Activated CD4-positive, alpha-beta T cell treated with anti-CD3 and anti-CD28 coated beads, Interleukin-2, amount 50 U/mL, for 16 hours (primary cell): ENCODE data around the gene IPO13.
A peak's percentile ranks its signal among the peaks of the same experiment; 100 is the strongest.

Experiments
- DNase-seq: peaks from one replicate; pipeline ENCODE4 v3.0.0-alpha.2; 2020

Gene IPO13

GRCh38 chr1:43946236-43947060 is at the start of gene IPO13:
IPO13 (plus strand) TSS chr1:43946950; CDS start chr1:43947601, 651 bp downstream.
- peak; percentile 97 for DNase-seq

- no peak for DNase-seq
Measured at GRCh38 chr1:43898981-43899380, 47.8 kb upstream of the IPO13 start.

- DNase-seq = no peak
Measured at GRCh38 chr1:43900386-43900785, 46.4 kb upstream of the IPO13 start.

GRCh38 chr1:43901196-43901961 is 45.4 kb upstream of the IPO13 start:
- DNase-seq = no peak

- no peak for DNase-seq
Measured at GRCh38 chr1:43902058-43902831, 44.5 kb upstream of the IPO13 start.

- DNase-seq = no peak
Measured at GRCh38 chr1:43904660-43905551, 41.8 kb upstream of the IPO13 start.

- DNase-seq = no peak
Measured at GRCh38 chr1:43908226-43908625, 38.5 kb upstream of the IPO13 start.

- DNase-seq = no peak
Measured at GRCh38 chr1:43908858-43909257, 37.9 kb upstream of the IPO13 start.

- no peak for DNase-seq
Measured at GRCh38 chr1:43910343-43910742, 36.4 kb upstream of the IPO13 start.

- no peak for DNase-seq
Measured at GRCh38 chr1:43912607-43913006, 34.1 kb upstream of the IPO13 start.

- no peak for DNase-seq
Measured at GRCh38 chr1:43913051-43913501, 33.7 kb upstream of the IPO13 start.

- no peak for DNase-seq
Measured at GRCh38 chr1:43913666-43914360, 32.9 kb upstream of the IPO13 start.

- DNase-seq = no peak
Measured at GRCh38 chr1:43914576-43915525, 31.9 kb upstream of the IPO13 start.

GRCh38 chr1:43919906-43920305 is 26.8 kb upstream of the IPO13 start:
- no peak for DNase-seq

GRCh38 chr1:43921022-43921421 is 25.7 kb upstream of the IPO13 start:
- DNase-seq = no peak

- DNase-seq = no peak
Measured at GRCh38 chr1:43924516-43924915, 22.2 kb upstream of the IPO13 start.

GRCh38 chr1:43925846-43926245 is 20.9 kb upstream of the IPO13 start:
- DNase-seq = no peak

GRCh38 chr1:43930168-43930948 is 16.4 kb upstream of the IPO13 start:
- DNase-seq = peak; percentile 28

- no peak for DNase-seq
Measured at GRCh38 chr1:43930949-43931275, 15.8 kb upstream of the IPO13 start.
